ENCODE results near the gene CALHM4. TPM values are rescaled to one million over a fixed set of nuclear protein-coding genes. Genes with fewer than 3 reads are reported as not detected.

CALHM4 gene
- total and polyA plus RNA-seq, 7 donors, result 0.07 to 1.2 (median 0.34) TPM; not detected in 2

GRCh38 chr6:116560130-116560529, 6.6 kb downstream of the CALHM4 start:
- WGBS, 3 donors, result 70 to 88% (median 77%) methylated on average over 2 of the region's 2 CpGs
- DNase-seq (no peak), ATAC-seq (no peak)
- intact Hi-C loops (cut with DNase I), result loop anchor here in 1 of 2 donors (2.0 kb wide), 2 partner anchors 23 to 273 kb away; no protein-coding TSS in a partner anchor
- no peaks in the 10 kb centered on the region for H3K36me3 ChIP-seq (ENCODE audit: insufficient read depth in 1 of 2, low read depth in 1 of 2)
- no peaks in the 10 kb centered on the region for H3K9me3 ChIP-seq
- no peak overlapping the region for H3K4me3 ChIP-seq
- TF ChIP-seq, protein P1, sequence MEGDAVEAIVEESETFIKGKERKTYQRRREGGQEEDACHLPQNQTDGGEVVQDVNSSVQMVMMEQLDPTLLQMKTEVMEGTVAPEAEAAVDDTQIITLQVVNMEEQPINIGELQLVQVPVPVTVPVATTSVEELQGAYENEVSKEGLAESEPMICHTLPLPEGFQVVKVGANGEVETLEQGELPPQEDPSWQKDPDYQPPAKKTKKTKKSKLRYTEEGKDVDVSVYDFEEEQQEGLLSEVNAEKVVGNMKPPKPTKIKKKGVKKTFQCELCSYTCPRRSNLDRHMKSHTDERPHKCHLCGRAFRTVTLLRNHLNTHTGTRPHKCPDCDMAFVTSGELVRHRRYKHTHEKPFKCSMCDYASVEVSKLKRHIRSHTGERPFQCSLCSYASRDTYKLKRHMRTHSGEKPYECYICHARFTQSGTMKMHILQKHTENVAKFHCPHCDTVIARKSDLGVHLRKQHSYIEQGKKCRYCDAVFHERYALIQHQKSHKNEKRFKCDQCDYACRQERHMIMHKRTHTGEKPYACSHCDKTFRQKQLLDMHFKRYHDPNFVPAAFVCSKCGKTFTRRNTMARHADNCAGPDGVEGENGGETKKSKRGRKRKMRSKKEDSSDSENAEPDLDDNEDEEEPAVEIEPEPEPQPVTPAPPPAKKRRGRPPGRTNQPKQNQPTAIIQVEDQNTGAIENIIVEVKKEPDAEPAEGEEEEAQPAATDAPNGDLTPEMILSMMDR (IDR thresholded peaks at IDR 0.05), result no peak
- peaks cover 0 to 3% (median 0%) of the 10 kb centered on the region in 3 donors for H3K27me3 ChIP-seq (ENCODE audit: insufficient read depth in 3 of 3, low read length in 2 of 3)
- H3K4me1 ChIP-seq, result peaks cover 9% of the 10 kb centered on the region
- H3K27ac ChIP-seq, result no peak overlapping the region

- TF ChIP-seq, protein P1 (IDR thresholded peaks at IDR 0.05), result peak; percentile 96
- ATAC-seq (peak; percentile 40 to 80 (median 65)), DNase-seq (peak; percentile 67 to 80)
- Histone ChIP-seq H3K4me1 (peaks cover 9% of the 10 kb centered on the region), H3K27me3 (ENCODE audit: insufficient read depth in 3 of 3, low read length in 2 of 3) (no peaks in the 10 kb centered on the region), H3K9me3 (no peaks in the 10 kb centered on the region), H3K27ac (no peak overlapping the region), H3K36me3 (ENCODE audit: insufficient read depth in 1 of 2, low read depth in 1 of 2) (no peaks in the 10 kb centered on the region), H3K4me3 (peak overlapping the region; percentile 53)
- WGBS, 3 donors, result 39 to 45% (median 40%) methylated on average over 9 of the region's 9 CpGs
- intact Hi-C loops (cut with DNase I), result loop anchor here in 1 of 2 donors (2.0 kb wide), 2 partner anchors 25 to 275 kb away; no protein-coding TSS in a partner anchor
These were observed 7.9 kb downstream of the CALHM4 start for GRCh38 chr6:116561377-116562018.

DNA sequence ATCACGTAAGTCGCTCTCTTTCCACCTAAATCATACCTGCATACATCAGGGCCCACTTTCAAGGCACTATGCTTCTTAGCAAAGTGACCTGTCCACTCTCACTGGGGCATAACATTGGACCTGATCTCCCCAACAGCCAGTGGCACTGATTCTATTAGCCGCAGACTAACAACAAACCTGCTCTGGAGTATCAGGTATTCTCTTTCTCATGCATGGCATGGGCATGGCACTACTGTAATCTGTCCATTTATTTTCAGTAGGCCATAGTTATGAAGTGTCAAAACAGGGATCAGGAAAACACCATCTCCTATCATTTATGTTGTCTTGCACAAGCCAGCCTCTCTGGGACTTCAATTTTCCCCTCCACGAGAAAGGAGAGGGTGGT, 8.5 kb downstream of the CALHM4 start:
- WGBS, 3 donors, result 93 to 96% (median 93%) methylated on average over 4 of the region's 4 CpGs
- intact Hi-C loops (cut with DNase I), result no loop called here
- TF ChIP-seq, protein P1 (IDR thresholded peaks at IDR 0.05), result no peak
- DNase-seq (no peak), ATAC-seq (no peak)
- H3K4me1 ChIP-seq, result peaks cover 9% of the 10 kb centered on the region
- no peak overlapping the region for H3K4me3 ChIP-seq
- H3K36me3 ChIP-seq (ENCODE audit: insufficient read depth in 1 of 2, low read depth in 1 of 2), result no peaks in the 10 kb centered on the region
- no peaks in the 10 kb centered on the region for H3K9me3 ChIP-seq
- no peak overlapping the region for H3K27ac ChIP-seq
- no peaks in the 10 kb centered on the region for H3K27me3 ChIP-seq (ENCODE audit: insufficient read depth in 3 of 3, low read length in 2 of 3)

GRCh38 chr6:116562614-116563013, 9.1 kb downstream of the CALHM4 start:
- Histone ChIP-seq H3K9me3 (no peaks in the 10 kb centered on the region), H3K36me3 (ENCODE audit: insufficient read depth in 1 of 2, low read depth in 1 of 2) (no peaks in the 10 kb centered on the region), H3K4me1 (peaks cover 9% of the 10 kb centered on the region), H3K27me3 (ENCODE audit: insufficient read depth in 3 of 3, low read length in 2 of 3) (no peaks in the 10 kb centered on the region), H3K27ac (no peak overlapping the region), H3K4me3 (no peak overlapping the region)
- no peak for ATAC-seq
- intact Hi-C loops (cut with DNase I), result no loop called here
- TF ChIP-seq, protein P1 (IDR thresholded peaks at IDR 0.05), result no peak
- 73 to 85% (median 76%) methylated on average over 3 of the region's 3 CpGs for WGBS, 3 donors
- DNase-seq, result no peak
